ENCODE data around the gene LYZL1. TPM values are rescaled to one million over a fixed set of nuclear protein-coding genes. Genes with fewer than 3 reads are reported as not detected.

The LYZL1 gene
- total and polyA plus RNA-seq, 5 donors from 2014 or later = not detected

- no peaks in the 10 kb centered on the region for H3K9me3 ChIP-seq (ENCODE audit: control insufficient read depth in 2 of 2, low read length in 2 of 2)
Measured at GRCh38 chr10:29263506-29263905, 25.4 kb upstream of the LYZL1 start.

GRCh38 chr10:29265210-29265768 lies 23.6 kb upstream of the LYZL1 start:
- H3K4me1 Mint-ChIP-seq = no peaks in the 10 kb centered on the region
- H3K27ac ChIP-seq (ENCODE audit: insufficient read depth, low read length, poor library complexity, severe bottlenecking) = no peak overlapping the region

More at GRCh38 chr10:29263506-29263905, 25.4 kb upstream of the LYZL1 start:
- Mint-ChIP-seq H3K4me3 (no peak overlapping the region), H3K27me3 (no peaks in the 10 kb centered on the region), H3K4me1 (no peaks in the 10 kb centered on the region), H3K36me3 (no peaks in the 10 kb centered on the region), H3K27ac (no peak overlapping the region), H3K9me3 (peaks cover 0 to 7% (median 0%) of the 10 kb centered on the region in 7 donors)
- Histone ChIP-seq H3K27me3 (ENCODE audit: control insufficient read depth, insufficient read depth, low read length) (no peaks in the 10 kb centered on the region), H3K4me3 (ENCODE audit: low read depth, low read length) (no peak overlapping the region), H3K4me1 (ENCODE audit: control insufficient read depth, insufficient read depth, low read length, poor library complexity, severe bottlenecking) (no peaks in the 10 kb centered on the region), H3K27ac (ENCODE audit: insufficient read depth, low read length, poor library complexity, severe bottlenecking) (no peak overlapping the region), H3K36me3 (ENCODE audit: control insufficient read depth, insufficient read depth, low read length) (no peaks in the 10 kb centered on the region)
- ATAC-seq (ENCODE audit: low read depth in 2 of 2) (no peak), DNase-seq (no peak)

GRCh38 chr10:29266641-29267040 lies 22.2 kb upstream of the LYZL1 start:
- Histone ChIP-seq H3K27ac (ENCODE audit: insufficient read depth, low read length, poor library complexity, severe bottlenecking) (no peak overlapping the region), H3K9me3 (ENCODE audit: control insufficient read depth in 2 of 2, low read length in 2 of 2) (no peaks in the 10 kb centered on the region), H3K4me3 (ENCODE audit: low read depth, low read length) (no peak overlapping the region), H3K27me3 (ENCODE audit: control insufficient read depth, insufficient read depth, low read length) (no peaks in the 10 kb centered on the region), H3K36me3 (ENCODE audit: control insufficient read depth, insufficient read depth, low read length) (no peaks in the 10 kb centered on the region), H3K4me1 (ENCODE audit: control insufficient read depth, insufficient read depth, low read length, poor library complexity, severe bottlenecking) (no peaks in the 10 kb centered on the region)
- no peaks in the 10 kb centered on the region for H3K27me3 Mint-ChIP-seq
- H3K36me3 Mint-ChIP-seq = no peaks in the 10 kb centered on the region
- H3K4me3 Mint-ChIP-seq = no peak overlapping the region
- H3K27ac Mint-ChIP-seq = no peak overlapping the region
- ATAC-seq (ENCODE audit: low read depth in 2 of 2) = no peak
- DNase-seq = no peak
- H3K9me3 Mint-ChIP-seq = peaks cover 0 to 7% (median 0%) of the 10 kb centered on the region in 7 donors
- no peaks in the 10 kb centered on the region for H3K4me1 Mint-ChIP-seq

More at GRCh38 chr10:29265210-29265768, 23.6 kb upstream of the LYZL1 start:
- no peaks in the 10 kb centered on the region for H3K36me3 Mint-ChIP-seq
- H3K27ac Mint-ChIP-seq = no peak overlapping the region
- H3K4me3 ChIP-seq (ENCODE audit: low read depth, low read length) = no peak overlapping the region
- no peaks in the 10 kb centered on the region for H3K9me3 ChIP-seq (ENCODE audit: control insufficient read depth in 2 of 2, low read length in 2 of 2)
- DNase-seq (no peak), ATAC-seq (ENCODE audit: low read depth in 2 of 2) (no peak)
- no peak overlapping the region for H3K4me3 Mint-ChIP-seq
- H3K36me3 ChIP-seq (ENCODE audit: control insufficient read depth, insufficient read depth, low read length) = no peaks in the 10 kb centered on the region
- H3K4me1 ChIP-seq (ENCODE audit: control insufficient read depth, insufficient read depth, low read length, poor library complexity, severe bottlenecking) = no peaks in the 10 kb centered on the region
- H3K27me3 ChIP-seq (ENCODE audit: control insufficient read depth, insufficient read depth, low read length) = no peaks in the 10 kb centered on the region
- no peaks in the 10 kb centered on the region for H3K27me3 Mint-ChIP-seq
- H3K9me3 Mint-ChIP-seq = peaks cover 0 to 7% (median 0%) of the 10 kb centered on the region in 7 donors

GRCh38 chr10:29268011-29268410 lies 20.9 kb upstream of the LYZL1 start:
- no peak overlapping the region for H3K4me3 Mint-ChIP-seq
- DNase-seq (no peak), ATAC-seq (ENCODE audit: low read depth in 2 of 2) (no peak)
- no peak overlapping the region for H3K4me3 ChIP-seq (ENCODE audit: low read depth, low read length)
- peaks cover 0 to 6% (median 0%) of the 10 kb centered on the region in 7 donors for H3K9me3 Mint-ChIP-seq
- no peaks in the 10 kb centered on the region for H3K36me3 ChIP-seq (ENCODE audit: control insufficient read depth, insufficient read depth, low read length)
- H3K36me3 Mint-ChIP-seq = no peaks in the 10 kb centered on the region
- H3K27me3 Mint-ChIP-seq = no peaks in the 10 kb centered on the region
- H3K27ac Mint-ChIP-seq = no peak overlapping the region
- no peaks in the 10 kb centered on the region for H3K4me1 ChIP-seq (ENCODE audit: control insufficient read depth, insufficient read depth, low read length, poor library complexity, severe bottlenecking)
- no peak overlapping the region for H3K27ac ChIP-seq (ENCODE audit: insufficient read depth, low read length, poor library complexity, severe bottlenecking)
- no peaks in the 10 kb centered on the region for H3K9me3 ChIP-seq (ENCODE audit: control insufficient read depth in 2 of 2, low read length in 2 of 2)
- H3K4me1 Mint-ChIP-seq = no peaks in the 10 kb centered on the region
- no peaks in the 10 kb centered on the region for H3K27me3 ChIP-seq (ENCODE audit: control insufficient read depth, insufficient read depth, low read length)

GRCh38 chr10:29269486-29269885 lies 19.4 kb upstream of the LYZL1 start:
- no peaks in the 10 kb centered on the region for H3K27me3 ChIP-seq (ENCODE audit: control insufficient read depth, insufficient read depth, low read length)
- H3K27ac ChIP-seq (ENCODE audit: insufficient read depth, low read length, poor library complexity, severe bottlenecking) = no peak overlapping the region
- peaks cover 0 to 6% (median 0%) of the 10 kb centered on the region in 7 donors for H3K9me3 Mint-ChIP-seq
- H3K4me1 ChIP-seq (ENCODE audit: control insufficient read depth, insufficient read depth, low read length, poor library complexity, severe bottlenecking) = no peaks in the 10 kb centered on the region
- H3K4me3 Mint-ChIP-seq = no peak overlapping the region
- no peaks in the 10 kb centered on the region for H3K36me3 Mint-ChIP-seq
- no peak overlapping the region for H3K4me3 ChIP-seq (ENCODE audit: low read depth, low read length)
- no peaks in the 10 kb centered on the region for H3K36me3 ChIP-seq (ENCODE audit: control insufficient read depth, insufficient read depth, low read length)
- H3K27me3 Mint-ChIP-seq = no peaks in the 10 kb centered on the region
- DNase-seq (no peak), ATAC-seq (ENCODE audit: low read depth in 2 of 2) (no peak)
- no peak overlapping the region for H3K27ac Mint-ChIP-seq
- no peaks in the 10 kb centered on the region for H3K9me3 ChIP-seq (ENCODE audit: control insufficient read depth in 2 of 2, low read length in 2 of 2)
- no peaks in the 10 kb centered on the region for H3K4me1 Mint-ChIP-seq

GRCh38 chr10:29270883-29271282 lies 18.0 kb upstream of the LYZL1 start:
- Mint-ChIP-seq H3K4me1 (no peaks in the 10 kb centered on the region), H3K27me3 (no peaks in the 10 kb centered on the region), H3K4me3 (no peak overlapping the region), H3K27ac (no peak overlapping the region), H3K36me3 (no peaks in the 10 kb centered on the region), H3K9me3 (peaks cover 0 to 6% (median 0%) of the 10 kb centered on the region in 7 donors)
- DNase-seq (no peak), ATAC-seq (ENCODE audit: low read depth in 2 of 2) (no peak)
- H3K4me3 ChIP-seq (ENCODE audit: low read depth, low read length) = no peak overlapping the region
- no peaks in the 10 kb centered on the region for H3K4me1 ChIP-seq (ENCODE audit: control insufficient read depth, insufficient read depth, low read length, poor library complexity, severe bottlenecking)
- H3K36me3 ChIP-seq (ENCODE audit: control insufficient read depth, insufficient read depth, low read length) = no peaks in the 10 kb centered on the region
- H3K27ac ChIP-seq (ENCODE audit: insufficient read depth, low read length, poor library complexity, severe bottlenecking) = no peak overlapping the region
- no peaks in the 10 kb centered on the region for H3K9me3 ChIP-seq (ENCODE audit: control insufficient read depth in 2 of 2, low read length in 2 of 2)
- H3K27me3 ChIP-seq (ENCODE audit: control insufficient read depth, insufficient read depth, low read length) = no peaks in the 10 kb centered on the region

- H3K36me3 Mint-ChIP-seq = no peaks in the 10 kb centered on the region
- H3K27me3 ChIP-seq (ENCODE audit: control insufficient read depth, insufficient read depth, low read length) = no peaks in the 10 kb centered on the region
- H3K4me1 Mint-ChIP-seq = no peaks in the 10 kb centered on the region
- H3K9me3 ChIP-seq (ENCODE audit: control insufficient read depth in 2 of 2, low read length in 2 of 2) = no peaks in the 10 kb centered on the region
- DNase-seq (no peak), ATAC-seq (ENCODE audit: low read depth in 2 of 2) (no peak)
- no peak overlapping the region for H3K27ac ChIP-seq (ENCODE audit: insufficient read depth, low read length, poor library complexity, severe bottlenecking)
- no peaks in the 10 kb centered on the region for H3K4me1 ChIP-seq (ENCODE audit: control insufficient read depth, insufficient read depth, low read length, poor library complexity, severe bottlenecking)
- no peak overlapping the region for H3K4me3 ChIP-seq (ENCODE audit: low read depth, low read length)
- H3K27ac Mint-ChIP-seq = no peak overlapping the region
- no peaks in the 10 kb centered on the region for H3K36me3 ChIP-seq (ENCODE audit: control insufficient read depth, insufficient read depth, low read length)
- no peak overlapping the region for H3K4me3 Mint-ChIP-seq
- no peaks in the 10 kb centered on the region for H3K27me3 Mint-ChIP-seq
- H3K9me3 Mint-ChIP-seq = peaks cover 0 to 5% (median 0%) of the 10 kb centered on the region in 7 donors
Measured at GRCh38 chr10:29271877-29272276, 17.0 kb upstream of the LYZL1 start.

- Mint-ChIP-seq H3K4me1 (no peaks in the 10 kb centered on the region), H3K27me3 (no peaks in the 10 kb centered on the region), H3K36me3 (no peaks in the 10 kb centered on the region), H3K9me3 (peaks cover 0 to 5% (median 0%) of the 10 kb centered on the region in 7 donors), H3K27ac (no peak overlapping the region), H3K4me3 (no peak overlapping the region)
- Histone ChIP-seq H3K4me3 (ENCODE audit: low read depth, low read length) (no peak overlapping the region), H3K27me3 (ENCODE audit: control insufficient read depth, insufficient read depth, low read length) (no peaks in the 10 kb centered on the region), H3K27ac (ENCODE audit: insufficient read depth, low read length, poor library complexity, severe bottlenecking) (no peak overlapping the region), H3K9me3 (ENCODE audit: control insufficient read depth in 2 of 2, low read length in 2 of 2) (no peaks in the 10 kb centered on the region), H3K4me1 (ENCODE audit: control insufficient read depth, insufficient read depth, low read length, poor library complexity, severe bottlenecking) (no peaks in the 10 kb centered on the region), H3K36me3 (ENCODE audit: control insufficient read depth, insufficient read depth, low read length) (no peaks in the 10 kb centered on the region)
- DNase-seq (no peak), ATAC-seq (ENCODE audit: low read depth in 2 of 2) (no peak)
Measured at GRCh38 chr10:29273478-29273877, 15.4 kb upstream of the LYZL1 start.
